Measurements from ENCODE around the gene ABCA2. TPM values are rescaled to one million over a fixed set of nuclear protein-coding genes. Genes with fewer than 3 reads are reported as not detected.

The ABCA2 gene
- total RNA-seq, 2 donors from 2014 or later: 28.3 to 28.5 TPM

DNA sequence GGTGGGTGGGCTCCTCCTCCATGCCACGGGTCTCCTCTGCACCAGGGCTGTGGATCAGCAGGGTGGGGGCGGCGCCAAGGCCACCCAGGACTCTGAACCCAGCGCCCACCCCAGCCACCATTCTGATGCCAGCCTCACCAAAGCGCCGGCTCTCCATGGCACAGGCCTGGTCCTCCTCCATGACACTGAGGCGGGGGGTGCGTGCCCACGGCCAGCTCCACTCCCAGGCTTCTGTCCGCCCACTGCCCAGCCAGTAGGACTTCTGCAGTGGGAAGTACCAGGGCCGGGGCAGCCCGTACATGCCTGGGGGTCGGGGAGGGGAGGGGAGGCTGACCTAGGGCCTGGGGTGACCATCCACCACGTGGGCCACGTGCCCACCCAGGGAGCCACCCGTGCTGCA lies 11.6 kb downstream of the ABCA2 start:
- Histone ChIP-seq H3K4me3 (no peak overlapping the region), H3K4me1 (no peaks in the 10 kb centered on the region), H3K27ac (no peak overlapping the region), H3K9me3 (no peaks in the 10 kb centered on the region), H3K27me3 (no peaks in the 10 kb centered on the region), H3K36me3 (peaks cover 40% of the 10 kb centered on the region)
- no peak for DNase-seq (ENCODE audit: low spot score)
- TF ChIP-seq, protein P1, sequence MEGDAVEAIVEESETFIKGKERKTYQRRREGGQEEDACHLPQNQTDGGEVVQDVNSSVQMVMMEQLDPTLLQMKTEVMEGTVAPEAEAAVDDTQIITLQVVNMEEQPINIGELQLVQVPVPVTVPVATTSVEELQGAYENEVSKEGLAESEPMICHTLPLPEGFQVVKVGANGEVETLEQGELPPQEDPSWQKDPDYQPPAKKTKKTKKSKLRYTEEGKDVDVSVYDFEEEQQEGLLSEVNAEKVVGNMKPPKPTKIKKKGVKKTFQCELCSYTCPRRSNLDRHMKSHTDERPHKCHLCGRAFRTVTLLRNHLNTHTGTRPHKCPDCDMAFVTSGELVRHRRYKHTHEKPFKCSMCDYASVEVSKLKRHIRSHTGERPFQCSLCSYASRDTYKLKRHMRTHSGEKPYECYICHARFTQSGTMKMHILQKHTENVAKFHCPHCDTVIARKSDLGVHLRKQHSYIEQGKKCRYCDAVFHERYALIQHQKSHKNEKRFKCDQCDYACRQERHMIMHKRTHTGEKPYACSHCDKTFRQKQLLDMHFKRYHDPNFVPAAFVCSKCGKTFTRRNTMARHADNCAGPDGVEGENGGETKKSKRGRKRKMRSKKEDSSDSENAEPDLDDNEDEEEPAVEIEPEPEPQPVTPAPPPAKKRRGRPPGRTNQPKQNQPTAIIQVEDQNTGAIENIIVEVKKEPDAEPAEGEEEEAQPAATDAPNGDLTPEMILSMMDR (IDR thresholded peaks at IDR 0.05): no peak

DNA sequence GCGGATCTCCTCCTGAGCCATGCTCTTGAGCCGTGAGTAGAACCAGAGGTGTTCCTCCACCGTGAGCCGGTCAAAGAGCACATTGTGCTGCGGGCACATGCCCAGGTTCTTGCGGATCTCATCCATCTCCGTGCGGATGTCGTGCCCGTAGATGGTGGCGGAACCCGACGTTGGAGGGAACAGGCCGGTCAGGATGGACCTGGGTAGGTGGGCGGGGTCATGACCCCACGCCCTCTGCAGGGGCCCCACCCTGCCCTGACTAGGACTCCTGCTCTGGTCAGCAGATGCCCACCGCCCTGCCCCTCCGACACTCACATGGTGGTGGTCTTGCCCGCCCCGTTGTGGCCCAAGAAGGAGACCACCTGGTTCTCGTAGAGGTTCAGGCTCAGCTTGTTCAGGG lies 12.1 kb downstream of the ABCA2 start:
- no peaks in the 10 kb centered on the region for H3K27me3 ChIP-seq
- no peak overlapping the region for H3K27ac ChIP-seq
- no peak for DNase-seq (ENCODE audit: low spot score)
- H3K4me1 ChIP-seq: no peaks in the 10 kb centered on the region
- H3K36me3 ChIP-seq: peaks cover 45% of the 10 kb centered on the region
- H3K9me3 ChIP-seq: no peaks in the 10 kb centered on the region
- TF ChIP-seq, protein P1 (IDR thresholded peaks at IDR 0.05): no peak
- no peak overlapping the region for H3K4me3 ChIP-seq

DNA sequence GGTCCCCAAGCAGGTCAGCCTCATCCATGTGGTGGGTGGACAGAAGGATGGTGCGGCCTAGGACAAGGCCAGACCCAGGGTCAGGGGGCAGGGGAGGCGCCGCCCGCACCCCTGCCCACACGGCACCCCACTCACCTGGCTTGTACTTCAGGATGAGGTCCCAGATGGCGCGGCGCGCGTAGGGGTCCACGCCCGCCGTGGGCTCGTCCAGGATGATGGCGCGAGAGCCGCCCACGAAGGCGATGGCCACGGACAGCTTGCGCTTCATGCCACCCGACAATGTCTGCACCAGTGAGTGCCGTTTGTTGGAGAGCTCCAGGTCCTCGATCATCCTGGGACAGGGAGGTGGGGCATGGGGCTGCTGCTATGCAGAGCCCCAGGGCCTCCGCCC lies 12.5 kb downstream of the ABCA2 start:
- TF ChIP-seq, protein P1 (IDR thresholded peaks at IDR 0.05): no peak

DNA sequence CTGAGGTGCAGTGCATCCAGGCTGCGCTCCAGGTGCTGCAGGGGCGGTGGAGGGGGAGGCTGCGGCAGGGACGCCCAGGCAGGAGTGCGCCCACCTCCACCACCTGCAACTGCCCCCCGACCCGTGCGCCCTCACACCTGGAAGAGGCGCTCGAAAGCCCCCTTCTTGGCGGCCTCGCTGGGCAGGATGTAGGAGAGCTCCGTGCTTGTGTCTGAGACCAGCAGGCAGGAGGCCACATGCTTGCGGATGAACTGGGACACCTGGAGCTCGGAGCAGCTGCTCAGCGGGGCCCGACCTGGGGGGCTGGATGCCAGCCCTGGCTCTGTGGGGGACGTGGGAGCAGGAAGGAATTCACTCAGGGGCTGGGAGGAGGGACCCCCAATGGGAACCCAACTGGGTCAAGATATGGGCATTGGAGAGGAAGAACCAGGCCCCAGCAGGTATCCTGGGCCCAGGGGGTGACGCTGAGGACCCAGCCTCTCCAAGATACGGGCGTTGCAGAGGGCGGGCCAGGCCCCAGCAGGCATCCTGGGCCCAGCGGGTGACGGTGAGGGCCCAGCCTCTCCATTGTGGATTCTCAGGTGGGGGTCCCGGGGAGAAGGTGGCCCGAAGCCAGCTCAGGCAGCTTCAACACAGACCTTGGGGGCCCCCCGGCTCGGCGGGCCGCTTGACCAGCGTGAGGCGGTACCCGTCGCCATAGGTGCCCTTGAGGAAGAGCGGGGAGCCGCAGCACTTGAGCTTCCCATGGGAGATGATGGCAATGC lies 13.1 kb downstream of the ABCA2 start:
- Histone ChIP-seq H3K4me1 (no peaks in the 10 kb centered on the region), H3K9me3 (no peaks in the 10 kb centered on the region), H3K27ac (no peak overlapping the region), H3K27me3 (no peaks in the 10 kb centered on the region), H3K4me3 (no peak overlapping the region), H3K36me3 (peaks cover 47% of the 10 kb centered on the region)
- DNase-seq (ENCODE audit: low spot score): no peak
- TF ChIP-seq, protein P1 (IDR thresholded peaks at IDR 0.05): no peak

More for the DNA sequence above, 12.5 kb downstream of the ABCA2 start:
- no peak for DNase-seq (ENCODE audit: low spot score)
- no peaks in the 10 kb centered on the region for H3K9me3 ChIP-seq
- H3K36me3 ChIP-seq: peaks cover 45% of the 10 kb centered on the region
- H3K4me3 ChIP-seq: no peak overlapping the region
- H3K27me3 ChIP-seq: no peaks in the 10 kb centered on the region
- H3K27ac ChIP-seq: no peak overlapping the region
- H3K4me1 ChIP-seq: no peaks in the 10 kb centered on the region

DNA sequence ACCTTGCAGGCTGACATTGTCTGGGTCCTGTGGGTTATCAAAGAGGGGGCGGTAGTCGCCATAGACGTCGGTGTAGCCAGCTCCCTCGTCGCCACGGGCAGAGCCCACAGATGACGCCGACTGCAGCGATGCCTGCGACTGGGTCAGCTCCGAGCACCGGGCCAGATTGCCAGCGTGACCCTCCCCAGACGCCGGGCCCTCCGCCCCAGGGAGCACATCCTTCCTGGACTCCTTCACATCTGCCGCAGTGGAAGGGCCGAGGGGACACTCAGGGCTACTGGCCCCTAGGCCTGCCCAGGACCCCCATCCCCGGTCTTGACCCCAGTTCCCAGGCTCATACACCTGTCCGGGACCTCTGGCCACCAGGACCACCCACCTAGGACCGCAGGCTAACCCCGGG lies 13.9 kb downstream of the ABCA2 start:
- TF ChIP-seq, protein P1 (IDR thresholded peaks at IDR 0.05): no peak
- no peaks in the 10 kb centered on the region for H3K9me3 ChIP-seq
- no peaks in the 10 kb centered on the region for H3K27me3 ChIP-seq
- no peaks in the 10 kb centered on the region for H3K4me1 ChIP-seq
- H3K27ac ChIP-seq: no peak overlapping the region
- DNase-seq (ENCODE audit: low spot score): no peak
- H3K4me3 ChIP-seq: no peak overlapping the region
- peaks cover 55% of the 10 kb centered on the region for H3K36me3 ChIP-seq

DNA sequence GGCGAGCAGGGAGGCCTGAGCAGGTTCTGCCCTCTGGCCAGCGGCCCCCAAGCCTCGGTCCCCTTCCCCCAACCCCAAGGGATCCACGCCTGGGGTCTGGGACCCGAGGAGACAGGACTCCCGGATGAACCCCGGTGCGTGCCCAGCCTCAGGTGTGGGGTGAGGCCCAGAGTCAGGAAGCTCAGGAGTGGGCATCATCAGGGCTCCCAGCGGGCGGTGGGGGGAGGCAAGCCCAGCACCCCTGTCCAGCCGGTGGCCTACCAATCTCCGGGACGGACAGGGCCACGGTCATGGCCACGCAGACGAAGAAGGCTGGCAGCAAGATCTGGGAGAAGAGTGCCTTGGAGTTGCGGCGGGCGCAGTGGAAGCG lies 14.5 kb downstream of the ABCA2 start:
- Histone ChIP-seq H3K9me3 (no peaks in the 10 kb centered on the region), H3K36me3 (peaks cover 57% of the 10 kb centered on the region), H3K27me3 (no peaks in the 10 kb centered on the region), H3K4me3 (no peak overlapping the region), H3K4me1 (no peaks in the 10 kb centered on the region), H3K27ac (no peak overlapping the region)
- no peak for DNase-seq (ENCODE audit: low spot score)
- TF ChIP-seq, protein P1 (IDR thresholded peaks at IDR 0.05): no peak
